HepG2 (cell line): ENCODE measurements around the gene MRGPRF. TPM values are rescaled to one million over a fixed set of nuclear protein-coding genes. Genes with fewer than 3 reads are reported as not detected.

Source experiments
- ARNT ChIP-seq: fragments of 450-650 bp; IDR thresholded peaks from 2 replicates; pipeline ENCODE4 v1.6.1; 2017
- CBFB ChIP-seq: sonication (generic); formaldehyde crosslinking; IDR thresholded peaks from 2 replicates; pipeline ENCODE4 v1.4.0; 2020; ENCODE audit warnings: missing genetic modification reagents
- RAD21 ChIP-seq: fragments of 450-650 bp; formaldehyde crosslinking; IDR thresholded peaks from 2 replicates; pipeline ENCODE4 v1.5.0; 2020; ENCODE audit warnings: mild to moderate bottlenecking
- RBAK ChIP-seq: sonication (generic); formaldehyde crosslinking; IDR thresholded peaks from 2 replicates; pipeline ENCODE4 v1.5.1; 2020; ENCODE audit warnings: mild to moderate bottlenecking, missing genetic modification reagents
- SP1 ChIP-seq, 2 experiments: fragments of 450-650 bp in 1 of 2; sonication (generic) in 1 of 2; formaldehyde crosslinking in 1 of 2; IDR thresholded peaks; 2 replicates each; pipeline versions ENCODE4 v1.4.0 to v1.6.1; 2016 to 2020; ENCODE audit warnings: missing genetic modification reagents in 1 of 2
- YY1 ChIP-seq: IDR thresholded peaks from 2 replicates; pipeline ENCODE4 v1.6.1; 2011; ENCODE audit warnings: low read length, low read depth, moderate library complexity, mild to moderate bottlenecking; ENCODE audit not compliant: insufficient read depth, insufficient replicate concordance
- ZFYVE20 ChIP-seq: sonication (generic); formaldehyde crosslinking; IDR thresholded peaks from 2 replicates; pipeline ENCODE4 v1.8.0; 2023; ENCODE audit warnings: low read depth, mild to moderate bottlenecking, moderate library complexity, missing genetic modification reagents, borderline replicate concordance
- ZNF543 ChIP-seq: sonication (generic); formaldehyde crosslinking; IDR thresholded peaks from 2 replicates; pipeline ENCODE4 v1.4.0; 2020; ENCODE audit warnings: mild to moderate bottlenecking, missing genetic modification reagents
- ZNF614 ChIP-seq: IDR thresholded peaks from 2 replicates; pipeline ENCODE4 v1.6.1; 2018; ENCODE audit warnings: missing biosample characterization, missing genetic modification reagents, inconsistent platforms, borderline replicate concordance
- ZNF724P ChIP-seq: sonication (generic); formaldehyde crosslinking; IDR thresholded peaks from 2 replicates; pipeline ENCODE4 v1.8.0; 2022; ENCODE audit warnings: missing genetic modification reagents, borderline replicate concordance
- ZSCAN21 ChIP-seq: sonication (generic); formaldehyde crosslinking; IDR thresholded peaks from 2 replicates; pipeline ENCODE4 v1.8.0; 2022; ENCODE audit warnings: mild to moderate bottlenecking, missing genetic modification reagents, moderate library complexity, borderline replicate concordance
- polyA plus RNA-seq, 8 experiments: library from polyadenylated mRNA; depleted of rRNA in 3 of 8; stranded (reverse) in 7 of 8; unstranded in 1 of 8; fragments of >200 nt; fragmentation: Illumina TruSeq in 4 of 8; extraction: Trizol in 4 of 8; gene quantifications; 2 replicates each; pipeline versions ENCODE4 v1.2.1 to v1.2.3, GENCODE V29; 2011 to 2016; ENCODE audit warnings: low read depth in 4 of 8, missing spikeins in 1 of 8, mixed read lengths in 1 of 8; ENCODE audit not compliant: insufficient read depth in 1 of 8
- total RNA-seq, 5 experiments: library from RNA; depleted of rRNA; stranded (reverse); fragments of >200 nt; fragmentation: Illumina TruSeq; extraction: Trizol; gene quantifications; 2 replicates each; pipeline ENCODE4 v1.2.3, GENCODE V29; 2016; ENCODE audit warnings: low read depth in 1 of 5
- TF ChIP-seq, protein P1 (sequence below): sonication (generic); formaldehyde crosslinking; conservative IDR thresholded peaks from 2 replicates; pipeline ENCODE4 v1.4.0; 2020; ENCODE audit warnings: mild to moderate bottlenecking, missing genetic modification reagents, moderate library complexity
- TF ChIP-seq, protein P2 (sequence below): sonication (generic); formaldehyde crosslinking; IDR thresholded peaks from 2 replicates; pipeline ENCODE4 v1.4.0; 2020; ENCODE audit warnings: missing genetic modification reagents
- TF ChIP-seq, protein P3 (sequence below): sonication (generic); formaldehyde crosslinking; IDR thresholded peaks from 2 replicates; pipeline ENCODE4 v1.5.0; 2020; ENCODE audit warnings: missing genetic modification reagents
- TF ChIP-seq, protein P4 (sequence below): IDR thresholded peaks from 2 replicates; pipeline ENCODE4 v1.6.1; 2016; ENCODE audit warnings: low read depth, control low read depth

Gene MRGPRF
- total and polyA plus RNA-seq, 2 of the 13 experiments (the other 11 are each of a cell fraction or from before 2014, with no cell fraction given), result not detected

DNA sequence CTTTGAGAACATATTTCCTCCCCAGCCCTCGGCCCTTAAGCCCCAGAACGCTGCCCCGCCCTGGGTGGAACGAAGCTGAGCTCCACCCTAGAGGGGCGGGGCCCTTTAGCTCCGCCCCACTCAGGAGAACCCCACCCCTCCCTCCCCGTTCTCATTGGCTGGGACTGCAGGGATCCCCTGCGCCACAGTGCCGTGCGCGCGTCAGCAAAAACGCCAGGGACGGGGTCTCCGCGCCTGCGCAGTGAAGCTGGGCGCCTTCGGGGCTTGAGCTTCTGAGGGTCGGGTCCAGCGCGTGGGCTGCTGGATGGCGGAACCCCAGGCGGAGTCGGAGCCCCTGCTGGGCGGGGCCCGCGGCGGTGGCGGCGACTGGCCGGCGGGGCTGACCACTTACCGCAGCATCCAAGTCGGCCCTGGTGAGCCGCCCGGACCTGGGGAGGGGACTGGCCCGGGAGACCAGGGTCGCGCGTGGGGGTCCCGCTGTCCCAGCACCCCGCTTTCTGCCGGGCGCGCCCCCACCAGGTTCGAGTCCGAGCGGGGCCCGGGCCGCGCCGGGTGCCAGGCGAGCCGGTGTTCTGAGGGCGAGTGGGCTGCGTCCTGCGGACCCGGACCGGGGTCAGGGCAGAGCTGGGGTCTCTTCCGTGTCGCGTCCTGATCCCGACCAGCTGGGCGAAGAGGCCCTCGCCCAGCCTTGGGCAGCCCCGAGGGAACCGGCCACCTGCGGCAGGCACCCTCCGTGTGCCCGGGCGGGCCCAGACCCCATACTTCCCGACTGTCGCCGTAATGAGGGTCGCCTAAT lies 35.8 kb upstream of the MRGPRF start, which contains the start of gene TPCN2 (continued):
- peak; percentile 41 for TF ChIP-seq YY1
- peak; percentile 23; the same call in 1 of the 2 replicates for TF ChIP-seq RAD21
- no peak for TF ChIP-seq ARNT
- TF ChIP-seq ZFYVE20 (CRISPR knock-in tag), result no peak
- TF ChIP-seq RBAK (CRISPR knock-in tag), result no peak
- no peak for TF ChIP-seq ZSCAN21 (CRISPR knock-in tag)
- 0 out of 2 replicates have a peak, but pooled peaks have one; percentile 29 for TF ChIP-seq ZNF614 (CRISPR knock-in tag)
- peak; percentile 59; the same call in 1 of the 2 replicates for TF ChIP-seq CBFB (CRISPR knock-in tag)
- TF ChIP-seq, protein P1, sequence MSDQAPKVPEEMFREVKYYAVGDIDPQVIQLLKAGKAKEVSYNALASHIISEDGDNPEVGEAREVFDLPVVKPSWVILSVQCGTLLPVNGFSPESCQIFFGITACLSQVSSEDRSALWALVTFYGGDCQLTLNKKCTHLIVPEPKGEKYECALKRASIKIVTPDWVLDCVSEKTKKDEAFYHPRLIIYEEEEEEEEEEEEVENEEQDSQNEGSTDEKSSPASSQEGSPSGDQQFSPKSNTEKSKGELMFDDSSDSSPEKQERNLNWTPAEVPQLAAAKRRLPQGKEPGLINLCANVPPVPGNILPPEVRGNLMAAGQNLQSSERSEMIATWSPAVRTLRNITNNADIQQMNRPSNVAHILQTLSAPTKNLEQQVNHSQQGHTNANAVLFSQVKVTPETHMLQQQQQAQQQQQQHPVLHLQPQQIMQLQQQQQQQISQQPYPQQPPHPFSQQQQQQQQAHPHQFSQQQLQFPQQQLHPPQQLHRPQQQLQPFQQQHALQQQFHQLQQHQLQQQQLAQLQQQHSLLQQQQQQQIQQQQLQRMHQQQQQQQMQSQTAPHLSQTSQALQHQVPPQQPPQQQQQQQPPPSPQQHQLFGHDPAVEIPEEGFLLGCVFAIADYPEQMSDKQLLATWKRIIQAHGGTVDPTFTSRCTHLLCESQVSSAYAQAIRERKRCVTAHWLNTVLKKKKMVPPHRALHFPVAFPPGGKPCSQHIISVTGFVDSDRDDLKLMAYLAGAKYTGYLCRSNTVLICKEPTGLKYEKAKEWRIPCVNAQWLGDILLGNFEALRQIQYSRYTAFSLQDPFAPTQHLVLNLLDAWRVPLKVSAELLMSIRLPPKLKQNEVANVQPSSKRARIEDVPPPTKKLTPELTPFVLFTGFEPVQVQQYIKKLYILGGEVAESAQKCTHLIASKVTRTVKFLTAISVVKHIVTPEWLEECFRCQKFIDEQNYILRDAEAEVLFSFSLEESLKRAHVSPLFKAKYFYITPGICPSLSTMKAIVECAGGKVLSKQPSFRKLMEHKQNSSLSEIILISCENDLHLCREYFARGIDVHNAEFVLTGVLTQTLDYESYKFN (CRISPR knock-in tag), result peak; percentile 45
- TF ChIP-seq, protein P2, sequence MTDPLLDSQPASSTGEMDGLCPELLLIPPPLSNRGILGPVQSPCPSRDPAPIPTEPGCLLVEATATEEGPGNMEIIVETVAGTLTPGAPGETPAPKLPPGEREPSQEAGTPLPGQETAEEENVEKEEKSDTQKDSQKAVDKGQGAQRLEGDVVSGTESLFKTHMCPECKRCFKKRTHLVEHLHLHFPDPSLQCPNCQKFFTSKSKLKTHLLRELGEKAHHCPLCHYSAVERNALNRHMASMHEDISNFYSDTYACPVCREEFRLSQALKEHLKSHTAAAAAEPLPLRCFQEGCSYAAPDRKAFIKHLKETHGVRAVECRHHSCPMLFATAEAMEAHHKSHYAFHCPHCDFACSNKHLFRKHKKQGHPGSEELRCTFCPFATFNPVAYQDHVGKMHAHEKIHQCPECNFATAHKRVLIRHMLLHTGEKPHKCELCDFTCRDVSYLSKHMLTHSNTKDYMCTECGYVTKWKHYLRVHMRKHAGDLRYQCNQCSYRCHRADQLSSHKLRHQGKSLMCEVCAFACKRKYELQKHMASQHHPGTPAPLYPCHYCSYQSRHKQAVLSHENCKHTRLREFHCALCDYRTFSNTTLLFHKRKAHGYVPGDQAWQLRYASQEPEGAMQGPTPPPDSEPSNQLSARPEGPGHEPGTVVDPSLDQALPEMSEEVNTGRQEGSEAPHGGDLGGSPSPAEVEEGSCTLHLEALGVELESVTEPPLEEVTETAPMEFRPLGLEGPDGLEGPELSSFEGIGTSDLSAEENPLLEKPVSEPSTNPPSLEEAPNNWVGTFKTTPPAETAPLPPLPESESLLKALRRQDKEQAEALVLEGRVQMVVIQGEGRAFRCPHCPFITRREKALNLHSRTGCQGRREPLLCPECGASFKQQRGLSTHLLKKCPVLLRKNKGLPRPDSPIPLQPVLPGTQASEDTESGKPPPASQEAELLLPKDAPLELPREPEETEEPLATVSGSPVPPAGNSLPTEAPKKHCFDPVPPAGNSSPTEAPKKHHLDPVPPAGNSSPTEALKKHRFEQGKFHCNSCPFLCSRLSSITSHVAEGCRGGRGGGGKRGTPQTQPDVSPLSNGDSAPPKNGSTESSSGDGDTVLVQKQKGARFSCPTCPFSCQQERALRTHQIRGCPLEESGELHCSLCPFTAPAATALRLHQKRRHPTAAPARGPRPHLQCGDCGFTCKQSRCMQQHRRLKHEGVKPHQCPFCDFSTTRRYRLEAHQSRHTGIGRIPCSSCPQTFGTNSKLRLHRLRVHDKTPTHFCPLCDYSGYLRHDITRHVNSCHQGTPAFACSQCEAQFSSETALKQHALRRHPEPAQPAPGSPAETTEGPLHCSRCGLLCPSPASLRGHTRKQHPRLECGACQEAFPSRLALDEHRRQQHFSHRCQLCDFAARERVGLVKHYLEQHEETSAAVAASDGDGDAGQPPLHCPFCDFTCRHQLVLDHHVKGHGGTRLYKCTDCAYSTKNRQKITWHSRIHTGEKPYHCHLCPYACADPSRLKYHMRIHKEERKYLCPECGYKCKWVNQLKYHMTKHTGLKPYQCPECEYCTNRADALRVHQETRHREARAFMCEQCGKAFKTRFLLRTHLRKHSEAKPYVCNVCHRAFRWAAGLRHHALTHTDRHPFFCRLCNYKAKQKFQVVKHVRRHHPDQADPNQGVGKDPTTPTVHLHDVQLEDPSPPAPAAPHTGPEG (CRISPR knock-in tag), result 0 out of 2 replicates have a peak, but pooled peaks have one; percentile 43
- TF ChIP-seq, protein P3, sequence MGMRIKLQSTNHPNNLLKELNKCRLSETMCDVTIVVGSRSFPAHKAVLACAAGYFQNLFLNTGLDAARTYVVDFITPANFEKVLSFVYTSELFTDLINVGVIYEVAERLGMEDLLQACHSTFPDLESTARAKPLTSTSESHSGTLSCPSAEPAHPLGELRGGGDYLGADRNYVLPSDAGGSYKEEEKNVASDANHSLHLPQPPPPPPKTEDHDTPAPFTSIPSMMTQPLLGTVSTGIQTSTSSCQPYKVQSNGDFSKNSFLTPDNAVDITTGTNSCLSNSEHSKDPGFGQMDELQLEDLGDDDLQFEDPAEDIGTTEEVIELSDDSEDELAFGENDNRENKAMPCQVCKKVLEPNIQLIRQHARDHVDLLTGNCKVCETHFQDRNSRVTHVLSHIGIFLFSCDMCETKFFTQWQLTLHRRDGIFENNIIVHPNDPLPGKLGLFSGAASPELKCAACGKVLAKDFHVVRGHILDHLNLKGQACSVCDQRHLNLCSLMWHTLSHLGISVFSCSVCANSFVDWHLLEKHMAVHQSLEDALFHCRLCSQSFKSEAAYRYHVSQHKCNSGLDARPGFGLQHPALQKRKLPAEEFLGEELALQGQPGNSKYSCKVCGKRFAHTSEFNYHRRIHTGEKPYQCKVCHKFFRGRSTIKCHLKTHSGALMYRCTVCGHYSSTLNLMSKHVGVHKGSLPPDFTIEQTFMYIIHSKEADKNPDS (CRISPR knock-in tag), result no peak
- peak; percentile 30; the same call in 1 of the 2 replicates for TF ChIP-seq ZNF543
- peak; percentile 75; the same call in 1 of the 2 replicates for TF ChIP-seq ZNF724P
- TF ChIP-seq, protein P4, sequence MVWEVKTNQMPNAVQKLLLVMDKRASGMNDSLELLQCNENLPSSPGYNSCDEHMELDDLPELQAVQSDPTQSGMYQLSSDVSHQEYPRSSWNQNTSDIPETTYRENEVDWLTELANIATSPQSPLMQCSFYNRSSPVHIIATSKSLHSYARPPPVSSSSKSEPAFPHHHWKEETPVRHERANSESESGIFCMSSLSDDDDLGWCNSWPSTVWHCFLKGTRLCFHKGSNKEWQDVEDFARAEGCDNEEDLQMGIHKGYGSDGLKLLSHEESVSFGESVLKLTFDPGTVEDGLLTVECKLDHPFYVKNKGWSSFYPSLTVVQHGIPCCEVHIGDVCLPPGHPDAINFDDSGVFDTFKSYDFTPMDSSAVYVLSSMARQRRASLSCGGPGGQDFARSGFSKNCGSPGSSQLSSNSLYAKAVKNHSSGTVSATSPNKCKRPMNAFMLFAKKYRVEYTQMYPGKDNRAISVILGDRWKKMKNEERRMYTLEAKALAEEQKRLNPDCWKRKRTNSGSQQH (CRISPR knock-in tag), result 0 out of 2 replicates have a peak, but pooled peaks have one; percentile 44
- no peak for TF ChIP-seq SP1 (IDR thresholded peaks at IDR 0.05)
- peak; percentile 58; the same call in 1 of the 2 replicates for TF ChIP-seq SP1 (CRISPR knock-in tag; IDR thresholded peaks at IDR 0.05)
